Measurements from ENCODE around the gene OR6J1. TPM values are rescaled to one million over a fixed set of nuclear protein-coding genes. Genes with fewer than 3 reads are reported as not detected.

Gene OR6J1
- total and polyA plus RNA-seq, 2 of the 13 experiments (the other 11 are each of a cell fraction or from before 2014, with no cell fraction given), result not detected

DNA sequence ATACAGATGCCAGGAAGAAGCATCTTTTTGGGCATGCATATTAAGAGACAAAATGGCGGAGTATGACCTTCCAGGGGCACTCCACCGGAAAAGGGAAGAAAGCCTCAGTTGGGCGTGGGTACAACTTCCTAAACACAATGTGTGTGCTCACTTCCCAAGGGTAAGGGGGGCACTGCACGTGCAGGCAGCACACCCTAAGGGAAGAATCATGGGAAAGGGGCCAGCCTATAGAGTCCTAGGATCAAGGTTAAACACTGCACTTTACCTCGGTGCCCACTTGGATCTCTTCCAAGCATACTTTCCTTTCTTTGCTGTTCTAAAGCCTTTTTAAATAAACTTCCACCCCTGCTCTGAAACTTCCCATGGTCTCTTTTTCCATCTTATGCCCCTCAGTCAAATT lies 14.8 kb downstream of the OR6J1 start (continued):
- TF ChIP-seq, protein P1, sequence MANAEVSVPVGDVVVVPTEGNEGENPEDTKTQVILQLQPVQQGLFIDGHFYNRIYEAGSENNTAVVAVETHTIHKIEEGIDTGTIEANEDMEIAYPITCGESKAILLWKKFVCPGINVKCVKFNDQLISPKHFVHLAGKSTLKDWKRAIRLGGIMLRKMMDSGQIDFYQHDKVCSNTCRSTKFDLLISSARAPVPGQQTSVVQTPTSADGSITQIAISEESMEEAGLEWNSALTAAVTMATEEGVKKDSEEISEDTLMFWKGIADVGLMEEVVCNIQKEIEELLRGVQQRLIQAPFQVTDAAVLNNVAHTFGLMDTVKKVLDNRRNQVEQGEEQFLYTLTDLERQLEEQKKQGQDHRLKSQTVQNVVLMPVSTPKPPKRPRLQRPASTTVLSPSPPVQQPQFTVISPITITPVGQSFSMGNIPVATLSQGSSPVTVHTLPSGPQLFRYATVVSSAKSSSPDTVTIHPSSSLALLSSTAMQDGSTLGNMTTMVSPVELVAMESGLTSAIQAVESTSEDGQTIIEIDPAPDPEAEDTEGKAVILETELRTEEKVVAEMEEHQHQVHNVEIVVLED (CRISPR knock-in tag; IDR thresholded peaks at IDR 0.05; ENCODE audit: borderline replicate concordance), result no peak
- TF ChIP-seq FOXK1 (CRISPR knock-in tag; IDR thresholded peaks at IDR 0.05; ENCODE audit: borderline replicate concordance, low read depth), result no peak
- no peak for TF ChIP-seq CCAR2 (optimal IDR thresholded peaks at IDR 0.05; ENCODE audit: low read depth, low read length)
- TF ChIP-seq, protein P2, sequence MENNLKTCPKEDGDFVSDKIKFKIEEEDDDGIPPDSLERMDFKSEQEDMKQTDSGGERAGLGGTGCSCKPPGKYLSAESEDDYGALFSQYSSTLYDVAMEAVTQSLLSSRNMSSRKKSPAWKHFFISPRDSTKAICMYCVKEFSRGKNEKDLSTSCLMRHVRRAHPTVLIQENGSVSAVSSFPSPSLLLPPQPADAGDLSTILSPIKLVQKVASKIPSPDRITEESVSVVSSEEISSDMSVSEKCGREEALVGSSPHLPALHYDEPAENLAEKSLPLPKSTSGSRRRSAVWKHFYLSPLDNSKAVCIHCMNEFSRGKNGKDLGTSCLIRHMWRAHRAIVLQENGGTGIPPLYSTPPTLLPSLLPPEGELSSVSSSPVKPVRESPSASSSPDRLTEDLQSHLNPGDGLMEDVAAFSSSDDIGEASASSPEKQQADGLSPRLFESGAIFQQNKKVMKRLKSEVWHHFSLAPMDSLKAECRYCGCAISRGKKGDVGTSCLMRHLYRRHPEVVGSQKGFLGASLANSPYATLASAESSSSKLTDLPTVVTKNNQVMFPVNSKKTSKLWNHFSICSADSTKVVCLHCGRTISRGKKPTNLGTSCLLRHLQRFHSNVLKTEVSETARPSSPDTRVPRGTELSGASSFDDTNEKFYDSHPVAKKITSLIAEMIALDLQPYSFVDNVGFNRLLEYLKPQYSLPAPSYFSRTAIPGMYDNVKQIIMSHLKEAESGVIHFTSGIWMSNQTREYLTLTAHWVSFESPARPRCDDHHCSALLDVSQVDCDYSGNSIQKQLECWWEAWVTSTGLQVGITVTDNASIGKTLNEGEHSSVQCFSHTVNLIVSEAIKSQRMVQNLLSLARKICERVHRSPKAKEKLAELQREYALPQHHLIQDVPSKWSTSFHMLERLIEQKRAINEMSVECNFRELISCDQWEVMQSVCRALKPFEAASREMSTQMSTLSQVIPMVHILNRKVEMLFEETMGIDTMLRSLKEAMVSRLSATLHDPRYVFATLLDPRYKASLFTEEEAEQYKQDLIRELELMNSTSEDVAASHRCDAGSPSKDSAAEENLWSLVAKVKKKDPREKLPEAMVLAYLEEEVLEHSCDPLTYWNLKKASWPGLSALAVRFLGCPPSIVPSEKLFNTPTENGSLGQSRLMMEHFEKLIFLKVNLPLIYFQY (CRISPR knock-in tag; IDR thresholded peaks at IDR 0.05; ENCODE audit: borderline replicate concordance), result no peak
- no peak for TF ChIP-seq ZC3H4 (CRISPR knock-in tag; IDR thresholded peaks at IDR 0.05; ENCODE audit: borderline replicate concordance)
- TF ChIP-seq ZFP82 (CRISPR knock-in tag; IDR thresholded peaks at IDR 0.05; ENCODE audit: borderline replicate concordance), result no peak
- no peak for TF ChIP-seq ZKSCAN5 (CRISPR knock-in tag; IDR thresholded peaks at IDR 0.05)
- TF ChIP-seq GZF1 (CRISPR knock-in tag; IDR thresholded peaks at IDR 0.05), result 0 out of 2 replicates have a peak, but pooled peaks have one; percentile 48
- no peak for TF ChIP-seq ZFP36L1 (CRISPR knock-in tag; IDR thresholded peaks at IDR 0.05)
- TF ChIP-seq ZNF225 (CRISPR knock-in tag; IDR thresholded peaks at IDR 0.05), result no peak
- TF ChIP-seq, protein P3, sequence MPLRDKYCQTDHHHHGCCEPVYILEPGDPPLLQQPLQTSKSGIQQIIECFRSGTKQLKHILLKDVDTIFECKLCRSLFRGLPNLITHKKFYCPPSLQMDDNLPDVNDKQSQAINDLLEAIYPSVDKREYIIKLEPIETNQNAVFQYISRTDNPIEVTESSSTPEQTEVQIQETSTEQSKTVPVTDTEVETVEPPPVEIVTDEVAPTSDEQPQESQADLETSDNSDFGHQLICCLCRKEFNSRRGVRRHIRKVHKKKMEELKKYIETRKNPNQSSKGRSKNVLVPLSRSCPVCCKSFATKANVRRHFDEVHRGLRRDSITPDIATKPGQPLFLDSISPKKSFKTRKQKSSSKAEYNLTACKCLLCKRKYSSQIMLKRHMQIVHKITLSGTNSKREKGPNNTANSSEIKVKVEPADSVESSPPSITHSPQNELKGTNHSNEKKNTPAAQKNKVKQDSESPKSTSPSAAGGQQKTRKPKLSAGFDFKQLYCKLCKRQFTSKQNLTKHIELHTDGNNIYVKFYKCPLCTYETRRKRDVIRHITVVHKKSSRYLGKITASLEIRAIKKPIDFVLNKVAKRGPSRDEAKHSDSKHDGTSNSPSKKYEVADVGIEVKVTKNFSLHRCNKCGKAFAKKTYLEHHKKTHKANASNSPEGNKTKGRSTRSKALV (CRISPR knock-in tag; IDR thresholded peaks at IDR 0.05), result no peak
